Dermis lymphatic vessel endothelial cell (primary cell): Measurements from ENCODE around the gene NCCRP1. TPM values are rescaled to one million over a fixed set of nuclear protein-coding genes. Genes with fewer than 3 reads are reported as not detected.

Experiments
- total RNA-seq: library from RNA; depleted of rRNA; stranded (reverse); fragments of >200 nt; gene quantifications from 2 replicates; pipeline ENCODE4 v1.2.1, GENCODE V29; 2014

NCCRP1 gene
- total RNA-seq, result not detected in 2 replicates

GRCh38 chr19:39196860-39197562 lies at the start of gene NCCRP1:
TSS of gene NCCRP1 (plus strand) at chr19:39196964. CDS start at chr19:39196983, 19 bp downstream.

GRCh38 chr19:39203372-39204341 lies 6.9 kb downstream of the NCCRP1 start, which contains the start of gene SYCN:
TSS of gene SYCN (minus strand) at chr19:39204263. CDS start at chr19:39204254, 9 bp downstream.

GRCh38 chr19:39244410-39245100 lies 47.8 kb downstream of the NCCRP1 start, which contains the start of gene IFNL3:
TSS of gene IFNL3 (minus strand) at chr19:39245006. CDS start at chr19:39244967, 39 bp downstream.

GRCh38 chr19:39248806-39249205 lies 52.0 kb downstream of the NCCRP1 start, which contains the start of gene IFNL4:
TSS of gene IFNL4 (minus strand) at chr19:39248856.

Other genes with a start within 250 kb of the NCCRP1 start
- 15.8 and 23.6 TPM in 2 replicates for gene FBXO17, start 221.2 kb upstream of the NCCRP1 start, total RNA-seq
- 0.52 and 0.76 TPM in 2 replicates for gene FBXO27, start 164.4 kb upstream of the NCCRP1 start, total RNA-seq
- gene ACP7, start 112.6 kb upstream of the NCCRP1 start, total RNA-seq, result under 0.01 TPM in 1 of 2 replicates, not detected in the other
- gene PAK4, start 71.2 kb upstream of the NCCRP1 start, total RNA-seq, result 3.1 and 4.6 TPM in 2 replicates
- gene SYCN, start 7.3 kb downstream of the NCCRP1 start, total RNA-seq, result not detected in 2 replicates
- gene IFNL3, start 48.0 kb downstream of the NCCRP1 start, total RNA-seq, result not detected in 2 replicates
- not detected in 2 replicates for gene IFNL4, start 51.9 kb downstream of the NCCRP1 start, total RNA-seq
- gene IFNL2, start 71.4 kb downstream of the NCCRP1 start, total RNA-seq, result not detected in 2 replicates
- gene IFNL1, start 99.4 kb downstream of the NCCRP1 start, total RNA-seq, result not detected in 2 replicates
- 0.22 and 0.43 TPM in 2 replicates for gene LRFN1, start 123.9 kb downstream of the NCCRP1 start, total RNA-seq
- gene GMFG, start 139.1 kb downstream of the NCCRP1 start, total RNA-seq, result 326 and 329 TPM in 2 replicates
- 21.3 and 27.1 TPM in 2 replicates for gene SAMD4B, start 145.5 kb downstream of the NCCRP1 start, total RNA-seq
- gene PAF1, start 194.1 kb downstream of the NCCRP1 start, total RNA-seq, result 23.8 and 24.8 TPM in 2 replicates
- gene MED29, start 194.4 kb downstream of the NCCRP1 start, total RNA-seq, result 11.4 and 12.5 TPM in 2 replicates
- gene ZFP36, start 209.9 kb downstream of the NCCRP1 start, total RNA-seq, result 2.0 and 7.6 TPM in 2 replicates
- 12.9 and 23.0 TPM in 2 replicates for gene PLEKHG2, start 215.7 kb downstream of the NCCRP1 start, total RNA-seq
- 108 and 134 TPM in 2 replicates for gene RPS16, start 239.0 kb downstream of the NCCRP1 start, total RNA-seq
- 37.2 and 42.9 TPM in 2 replicates for gene SUPT5H, start 248.6 kb downstream of the NCCRP1 start, total RNA-seq